SIG-M5 treated with dmso at 0.1 percent for 504 hours (cell line): ENCODE measurements around the gene CAPZB.
"Not testable (repeated sequence)": the region's sequence is repeated elsewhere in the genome, so short reads cannot be mapped to it uniquely, and the experiment has no call there.

ENCODE experiments used
- DNase-seq: peaks from one replicate; lab custom pipeline; 2025; ENCODE audit not compliant: unreplicated experiment; lab: John Stamatoyannopoulos, UW

Gene CAPZB

DNA sequence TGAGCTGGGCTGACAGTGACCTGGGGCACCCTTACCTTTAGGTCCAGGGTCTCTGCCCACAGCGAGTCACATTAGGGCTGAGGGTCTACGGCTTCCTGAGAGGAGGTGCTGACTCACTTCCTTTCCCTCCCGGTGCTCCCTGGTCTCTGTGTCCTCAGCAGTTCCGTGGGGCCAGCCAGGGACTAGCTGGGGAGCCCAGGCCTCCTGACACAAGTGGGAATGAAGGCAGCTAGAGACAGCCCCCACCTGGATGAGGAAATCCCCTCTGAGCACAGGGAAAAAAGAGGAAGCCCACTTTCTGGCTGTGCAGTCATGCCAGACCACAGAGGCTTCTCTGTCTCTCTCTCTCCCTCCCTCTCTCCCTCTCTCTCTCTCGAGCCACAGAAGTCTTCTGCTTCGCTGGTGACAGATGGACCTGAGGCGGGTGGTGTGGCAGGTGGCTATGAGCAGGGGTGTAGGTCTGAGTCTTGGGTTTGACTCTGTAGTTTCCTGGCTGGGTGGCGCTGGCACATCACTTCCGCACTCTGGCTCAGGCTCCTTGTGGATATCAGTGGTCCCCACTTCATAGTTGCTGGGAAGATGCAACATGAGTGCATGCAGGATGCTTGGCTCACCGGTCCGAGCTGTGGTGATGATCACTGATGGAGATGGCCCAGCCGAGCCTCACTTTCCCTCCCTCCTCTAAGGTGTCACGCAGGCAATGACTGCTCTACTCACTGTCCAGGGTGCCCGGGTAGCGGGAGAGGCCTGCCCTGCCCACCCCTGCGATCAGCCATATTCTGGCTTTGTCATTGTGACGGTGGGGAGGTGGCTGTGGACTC is 169.8 kb downstream of the CAPZB start:
- peak; percentile 87 for DNase-seq

DNA sequence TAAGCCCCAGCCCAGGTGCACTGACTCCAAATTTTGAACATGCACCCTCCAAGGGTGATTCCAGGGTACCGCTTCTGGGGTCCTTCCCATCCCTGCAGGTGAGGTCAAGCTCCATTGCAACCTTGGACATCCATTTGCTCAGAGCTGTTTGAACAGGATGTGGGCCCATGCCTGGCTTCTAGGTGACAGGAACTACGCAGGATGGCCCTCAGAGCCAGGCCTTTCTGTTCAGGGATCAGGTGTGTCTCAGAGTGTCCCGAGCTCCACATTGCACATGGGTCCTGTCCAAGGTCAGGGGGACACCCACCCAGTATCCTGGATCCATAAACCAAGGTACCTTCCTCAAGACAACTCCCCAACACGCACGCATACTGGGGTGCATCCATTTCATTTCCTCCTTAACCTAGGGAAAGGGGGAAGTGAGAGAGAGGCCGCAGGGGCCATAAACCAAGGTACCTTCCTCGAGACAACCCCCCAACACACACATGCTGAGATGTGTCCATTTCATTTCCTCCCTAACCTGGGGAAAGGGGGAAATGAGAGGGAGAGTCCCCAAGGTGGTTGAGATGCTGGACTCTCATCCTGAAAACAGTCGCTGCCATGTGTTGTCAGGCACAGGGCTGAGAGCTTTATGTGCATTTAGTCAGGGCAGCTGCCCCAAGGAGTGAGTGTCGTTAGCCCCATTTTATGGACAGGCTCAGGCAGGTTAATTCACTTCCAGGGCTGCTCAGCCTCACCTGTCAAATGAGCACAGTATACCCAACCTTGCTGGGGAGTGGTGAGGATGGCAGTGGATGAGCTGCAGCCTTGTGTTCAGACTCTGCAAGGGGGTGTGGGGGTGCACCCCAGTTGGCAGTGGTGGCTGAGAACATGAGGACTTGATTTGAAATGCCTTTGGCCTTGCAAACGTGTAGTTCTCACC is 171.1 kb downstream of the CAPZB start:
- peak; percentile 47 for DNase-seq

DNA sequence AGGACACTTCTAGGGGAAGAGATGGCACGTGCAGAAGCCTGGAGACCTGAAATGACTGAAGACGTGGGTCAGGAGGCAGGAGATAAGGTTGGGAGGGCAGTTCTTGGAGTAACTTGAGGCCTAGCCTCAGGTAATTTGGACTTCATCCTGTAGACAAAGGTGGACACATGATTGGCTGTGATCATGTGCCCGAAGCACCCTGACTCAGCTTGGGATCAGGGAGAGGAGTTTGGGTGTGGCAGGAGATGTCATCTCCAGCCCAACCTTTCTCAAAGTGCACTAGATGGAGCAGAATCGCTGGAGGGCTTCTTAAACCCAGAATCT is 171.7 kb downstream of the CAPZB start:
- DNase-seq = no peak

GRCh38 chr1:19312782-19313635 is 172.3 kb downstream of the CAPZB start:
- peak; percentile 33 for DNase-seq

GRCh38 chr1:19311931-19312781 is 173.2 kb downstream of the CAPZB start, which contains the start of the genes AKR7A2 and SLC66A1:
Gene AKR7A2, minus strand, starts transcription at chr1:19312144. Its CDS starts 20 bp downstream, at chr1:19312124.
Gene SLC66A1, plus strand, starts transcription at chr1:19312326. Its CDS starts 5,352 bp downstream, at chr1:19317678.
- DNase-seq = peak; percentile 77

DNA sequence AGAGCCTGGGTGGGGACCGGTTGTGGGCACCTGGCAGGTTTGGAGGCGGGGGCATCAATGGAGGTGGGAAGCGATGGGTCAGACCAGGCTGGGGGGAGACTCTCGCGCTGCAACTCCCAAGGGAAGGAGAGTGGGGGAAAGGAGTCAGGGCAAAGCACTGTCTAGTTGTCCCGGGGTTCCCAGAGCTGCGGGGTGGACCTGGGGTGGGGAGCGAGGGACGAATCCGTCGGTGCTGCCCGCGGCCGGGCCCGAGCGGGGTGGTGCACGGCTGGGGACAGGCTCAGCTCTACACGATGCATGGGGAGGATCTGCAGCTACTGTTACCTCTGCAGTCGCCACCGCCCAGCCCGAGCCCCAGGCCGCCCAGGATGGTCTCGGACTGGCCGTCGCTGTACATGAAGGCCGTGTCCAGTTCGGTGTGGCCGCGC is 173.8 kb downstream of the CAPZB start:
- DNase-seq = no peak

DNA sequence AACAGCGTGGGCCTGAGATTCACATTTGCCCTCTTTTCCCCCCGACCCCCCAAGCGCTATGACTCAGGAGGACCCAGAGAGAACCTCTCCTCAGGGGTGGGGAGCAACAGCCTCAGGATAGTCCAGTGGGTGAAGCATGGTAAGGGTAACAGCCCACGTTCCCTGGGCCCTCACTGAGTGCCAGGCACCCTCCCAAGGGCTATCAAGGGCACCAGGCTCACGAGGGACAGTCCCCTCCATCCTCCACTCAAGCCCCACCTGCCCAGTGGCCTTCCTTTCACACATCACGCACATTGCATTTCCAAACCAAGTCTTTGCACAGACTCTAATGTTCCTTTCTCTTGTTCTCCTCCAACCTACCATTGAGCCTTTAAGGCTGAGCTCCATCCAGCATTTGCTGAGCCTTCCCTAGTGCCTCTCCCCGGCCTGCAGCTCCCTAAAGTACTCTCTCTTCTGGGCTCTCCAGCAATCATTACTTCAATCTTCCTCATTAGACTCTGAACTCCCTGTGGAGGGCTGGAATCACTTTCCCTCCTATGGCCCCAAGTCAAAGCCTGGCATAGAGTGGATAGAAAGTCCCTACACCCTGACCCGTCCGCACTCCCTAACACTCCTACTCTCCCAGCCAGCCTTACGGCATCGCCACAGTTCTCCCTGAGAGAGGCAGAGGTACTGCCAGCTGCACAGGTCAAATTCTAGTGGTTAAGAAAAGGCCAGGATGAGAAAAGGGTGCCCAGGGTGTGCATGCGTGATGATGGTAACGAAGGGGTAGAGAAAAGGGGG is 174.4 kb downstream of the CAPZB start:
- DNase-seq = no peak

GRCh38 chr1:19310061-19310460 is 175.3 kb downstream of the CAPZB start:
- DNase-seq = no peak

DNA sequence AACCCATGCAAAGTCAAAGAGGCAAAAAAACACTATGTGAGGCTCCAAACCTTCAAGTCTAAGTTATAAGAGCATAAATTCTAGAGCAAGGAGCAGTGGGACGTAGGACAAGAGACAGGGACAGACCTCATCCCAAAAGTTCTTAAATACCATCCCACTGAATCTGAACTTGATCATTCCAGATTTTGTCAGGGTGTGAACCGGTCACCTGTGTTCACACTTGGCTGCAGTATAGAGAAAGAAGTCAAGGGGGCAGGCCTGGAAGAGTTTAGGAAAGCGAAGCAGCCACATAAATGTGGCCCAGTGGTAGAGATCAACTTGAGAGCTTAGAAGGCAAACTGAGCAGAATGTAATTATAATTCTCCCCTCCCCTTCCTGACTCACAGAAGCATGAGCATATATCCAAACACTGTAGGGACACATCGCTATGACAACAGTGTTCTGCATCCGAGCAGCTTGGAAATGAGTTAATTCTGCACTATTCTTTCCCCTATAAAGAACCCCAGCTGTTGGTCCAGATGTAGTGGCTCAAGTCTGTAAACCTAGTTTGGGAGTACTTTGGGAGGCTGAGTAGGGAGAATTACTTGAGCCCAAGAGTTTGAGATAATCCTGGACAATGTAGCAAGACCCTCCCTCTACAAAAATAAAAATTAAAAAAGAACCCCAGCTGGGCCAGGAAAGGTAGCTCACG is 176.1 kb downstream of the CAPZB start:
- DNase-seq = no peak

DNA sequence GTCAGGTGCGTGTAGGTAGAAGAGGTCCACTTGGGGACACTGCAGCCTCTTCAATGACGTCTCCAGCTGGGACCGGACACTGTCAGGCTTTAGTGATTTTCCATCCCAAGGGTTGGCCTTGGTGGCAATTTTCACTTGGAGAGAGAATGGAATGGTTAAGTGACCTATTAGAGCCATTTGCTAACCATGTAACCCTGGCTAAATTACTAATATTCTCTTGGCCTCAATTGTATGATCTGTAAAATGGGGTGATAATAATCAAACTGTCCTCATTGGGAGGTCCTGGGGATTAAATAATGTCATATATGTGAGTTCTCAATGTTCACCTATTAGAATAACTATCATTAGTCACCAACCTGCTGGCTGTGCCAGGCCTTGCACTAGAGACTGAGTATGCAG is 176.8 kb downstream of the CAPZB start:
- DNase-seq = no peak

DNA sequence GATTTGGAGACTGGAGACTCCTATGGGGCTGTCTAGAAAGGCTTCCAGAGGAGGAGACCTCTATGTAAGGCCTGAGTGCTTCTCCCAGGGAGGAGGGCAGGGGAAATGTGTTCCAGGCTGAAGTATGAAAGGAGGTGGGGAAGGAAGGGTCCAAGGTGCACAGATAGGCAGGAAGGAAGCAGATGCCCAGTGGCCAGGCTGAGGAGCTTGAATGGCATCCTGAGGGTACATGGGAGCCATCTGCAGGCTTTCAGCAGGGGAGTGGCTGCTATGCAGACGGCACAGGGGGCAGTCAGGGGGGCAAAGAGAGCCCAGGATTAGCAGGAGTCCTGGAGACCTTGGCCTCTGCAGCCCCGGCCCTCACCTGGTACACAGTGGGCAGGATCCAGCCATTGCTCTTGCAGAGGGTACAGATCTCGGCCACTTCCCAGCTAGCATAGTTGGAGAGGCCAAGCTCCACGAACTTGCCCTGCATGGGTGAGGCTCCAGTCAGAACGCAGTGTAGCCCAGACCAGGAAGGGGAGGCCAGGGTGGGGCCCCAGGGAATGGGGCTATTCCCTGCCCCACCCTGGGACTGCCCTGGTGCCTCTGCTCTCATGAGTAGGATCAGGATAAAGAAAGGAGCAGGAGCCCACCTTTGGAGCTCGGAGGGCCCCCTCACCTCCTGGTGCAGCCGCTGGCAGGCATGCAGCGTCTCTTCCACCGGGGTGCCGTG is 177.4 kb downstream of the CAPZB start:
- DNase-seq = no peak

DNA sequence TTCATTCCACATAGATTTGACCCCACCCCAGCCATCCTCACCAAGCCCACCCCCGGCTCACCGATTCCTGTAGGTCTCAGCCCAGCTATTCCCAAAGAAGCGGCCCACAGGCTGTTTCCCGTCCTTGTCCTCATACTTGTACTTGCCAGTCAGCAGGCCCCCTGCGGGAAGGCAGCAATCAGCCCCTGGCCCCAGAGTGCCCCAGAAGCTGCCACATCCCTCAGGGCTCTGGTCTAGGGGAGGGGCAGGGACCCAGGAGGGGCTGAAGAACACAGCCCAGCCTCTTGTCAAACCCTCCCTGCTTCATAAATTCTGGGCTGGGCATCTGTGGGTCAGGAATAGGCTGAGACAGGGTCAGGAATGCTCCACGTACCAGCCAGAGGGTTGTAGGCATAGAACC is 178.4 kb downstream of the CAPZB start:
- DNase-seq = no peak

DNA sequence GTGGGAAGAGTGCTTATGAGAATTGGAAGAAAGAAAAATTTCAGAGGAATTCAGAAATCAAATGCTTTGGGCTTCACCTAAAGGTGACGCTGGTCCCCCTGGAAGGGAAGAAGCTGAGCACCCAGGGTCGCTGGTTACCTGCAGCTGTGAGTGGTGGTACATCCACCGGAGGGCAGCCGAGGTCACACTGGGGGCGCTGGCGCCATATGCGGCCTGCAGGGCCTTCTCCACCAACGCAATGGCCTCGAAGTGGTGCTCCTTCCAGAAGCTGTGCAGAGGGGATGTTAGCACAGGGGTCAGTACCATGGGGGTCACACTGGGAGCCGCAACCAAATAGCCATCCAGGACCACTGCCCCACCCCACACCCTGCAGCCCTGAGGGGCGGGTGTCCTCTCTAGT is 179.5 kb downstream of the CAPZB start:
- no peak for DNase-seq

DNA sequence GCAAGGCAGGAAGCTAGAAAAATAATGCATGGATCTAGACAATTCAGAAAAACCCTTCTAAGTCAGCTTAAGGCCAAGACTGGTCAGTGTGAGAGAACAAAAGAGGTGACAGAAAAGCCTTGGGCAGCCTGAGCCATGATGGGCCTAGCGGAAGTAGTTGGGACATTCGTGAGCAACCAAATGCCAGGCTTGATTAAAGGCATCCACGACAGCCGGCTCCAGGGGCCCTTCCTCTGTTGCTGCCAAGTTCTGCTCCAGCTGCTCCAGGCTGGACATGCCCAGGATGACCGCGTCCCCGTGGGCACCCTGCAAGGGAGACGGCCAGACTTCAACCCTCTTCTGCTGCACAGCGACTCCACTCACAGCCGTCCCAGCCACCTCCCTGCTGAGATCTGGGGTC is 181.3 kb downstream of the CAPZB start:
- DNase-seq = not testable (repeated sequence)

DNA sequence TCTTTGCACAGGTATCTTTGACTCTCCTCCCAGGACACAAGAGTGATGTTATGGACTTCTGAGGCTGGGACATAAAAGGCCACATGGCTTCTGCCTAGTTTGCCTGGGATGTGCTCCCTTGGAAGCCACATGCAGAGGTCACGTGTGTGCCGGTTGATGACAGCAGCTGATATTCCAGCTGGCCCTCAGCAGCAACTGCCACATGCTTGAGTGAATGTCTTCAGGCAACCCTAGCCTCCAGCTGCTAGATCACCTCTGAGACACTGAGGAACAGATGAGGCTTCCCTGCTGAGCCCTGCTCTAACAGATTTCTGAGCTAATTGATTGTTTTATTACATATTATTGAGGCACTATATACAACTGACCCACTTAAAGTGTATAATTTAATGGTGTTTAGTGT is 185.1 kb downstream of the CAPZB start:
- no peak for DNase-seq

DNA sequence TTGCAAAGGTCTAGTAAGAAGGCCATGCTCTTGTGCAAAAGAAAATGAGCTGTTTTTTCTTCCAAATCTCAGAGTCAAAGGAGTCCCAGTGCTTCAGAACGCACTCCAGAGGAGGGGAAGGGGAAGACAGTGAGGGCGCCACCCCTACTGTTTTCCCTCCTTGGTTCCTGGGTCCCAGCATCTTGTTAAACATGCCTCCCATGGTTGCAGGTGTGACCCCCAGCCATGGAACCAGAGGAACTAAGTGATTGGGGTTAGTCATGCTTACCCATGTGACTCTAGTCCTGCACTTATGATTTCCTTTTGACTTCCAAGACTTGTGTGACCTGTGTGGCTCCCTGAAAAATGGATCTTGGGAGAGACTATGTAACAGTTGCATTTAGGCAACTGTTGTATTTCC is 190.7 kb downstream of the CAPZB start:
- DNase-seq = no peak

- no peak for DNase-seq
Measured at GRCh38 chr1:19289244-19289643, 196.1 kb downstream of the CAPZB start.
